ENCODE results near the gene MT2A.

MT2A gene

GRCh38 chr16:56608043-56608875 lies at the start of gene MT2A:
Gene MT2A (plus strand): TSS chr16:56608584. CDS start chr16:56608656, 72 bp downstream.
- DNase-seq (ENCODE audit: low spot score): peak; percentile 96
- TF ChIP-seq, protein P1, sequence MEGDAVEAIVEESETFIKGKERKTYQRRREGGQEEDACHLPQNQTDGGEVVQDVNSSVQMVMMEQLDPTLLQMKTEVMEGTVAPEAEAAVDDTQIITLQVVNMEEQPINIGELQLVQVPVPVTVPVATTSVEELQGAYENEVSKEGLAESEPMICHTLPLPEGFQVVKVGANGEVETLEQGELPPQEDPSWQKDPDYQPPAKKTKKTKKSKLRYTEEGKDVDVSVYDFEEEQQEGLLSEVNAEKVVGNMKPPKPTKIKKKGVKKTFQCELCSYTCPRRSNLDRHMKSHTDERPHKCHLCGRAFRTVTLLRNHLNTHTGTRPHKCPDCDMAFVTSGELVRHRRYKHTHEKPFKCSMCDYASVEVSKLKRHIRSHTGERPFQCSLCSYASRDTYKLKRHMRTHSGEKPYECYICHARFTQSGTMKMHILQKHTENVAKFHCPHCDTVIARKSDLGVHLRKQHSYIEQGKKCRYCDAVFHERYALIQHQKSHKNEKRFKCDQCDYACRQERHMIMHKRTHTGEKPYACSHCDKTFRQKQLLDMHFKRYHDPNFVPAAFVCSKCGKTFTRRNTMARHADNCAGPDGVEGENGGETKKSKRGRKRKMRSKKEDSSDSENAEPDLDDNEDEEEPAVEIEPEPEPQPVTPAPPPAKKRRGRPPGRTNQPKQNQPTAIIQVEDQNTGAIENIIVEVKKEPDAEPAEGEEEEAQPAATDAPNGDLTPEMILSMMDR (IDR thresholded peaks at IDR 0.05; ENCODE audit: extremely low read depth, missing control alignments): no peak

- DNase-seq (ENCODE audit: low spot score): no peak
- TF ChIP-seq, protein P1 (IDR thresholded peaks at IDR 0.05; ENCODE audit: extremely low read depth, missing control alignments): no peak
Observed at GRCh38 chr16:56559109-56559508, 49.3 kb upstream of the MT2A start.

DNA sequence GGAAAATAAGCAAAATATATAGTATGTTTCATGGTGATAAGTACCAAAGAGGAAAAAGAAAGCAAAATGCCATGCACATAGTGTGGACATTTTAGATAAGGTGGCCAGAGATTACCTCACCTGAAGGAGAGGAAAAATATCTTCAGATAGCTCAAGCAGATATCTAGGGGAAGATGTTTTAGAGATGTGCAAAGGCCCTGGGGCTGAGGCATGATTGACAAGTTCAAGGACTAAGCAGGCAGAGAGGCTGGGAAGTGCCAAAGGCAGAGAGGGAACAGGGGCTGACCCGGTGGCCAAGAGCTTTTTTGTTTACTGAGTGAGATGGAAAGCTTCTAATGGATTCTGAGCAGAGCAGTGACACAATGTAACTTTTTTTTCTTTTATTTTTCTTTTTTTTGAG lies 47.9 kb upstream of the MT2A start:
- TF ChIP-seq, protein P1 (IDR thresholded peaks at IDR 0.05; ENCODE audit: extremely low read depth, missing control alignments): no peak
- DNase-seq (ENCODE audit: low spot score): no peak

GRCh38 chr16:56561126-56561525 lies 47.3 kb upstream of the MT2A start:
- TF ChIP-seq, protein P1 (IDR thresholded peaks at IDR 0.05; ENCODE audit: extremely low read depth, missing control alignments): no peak
- DNase-seq (ENCODE audit: low spot score): no peak

DNA sequence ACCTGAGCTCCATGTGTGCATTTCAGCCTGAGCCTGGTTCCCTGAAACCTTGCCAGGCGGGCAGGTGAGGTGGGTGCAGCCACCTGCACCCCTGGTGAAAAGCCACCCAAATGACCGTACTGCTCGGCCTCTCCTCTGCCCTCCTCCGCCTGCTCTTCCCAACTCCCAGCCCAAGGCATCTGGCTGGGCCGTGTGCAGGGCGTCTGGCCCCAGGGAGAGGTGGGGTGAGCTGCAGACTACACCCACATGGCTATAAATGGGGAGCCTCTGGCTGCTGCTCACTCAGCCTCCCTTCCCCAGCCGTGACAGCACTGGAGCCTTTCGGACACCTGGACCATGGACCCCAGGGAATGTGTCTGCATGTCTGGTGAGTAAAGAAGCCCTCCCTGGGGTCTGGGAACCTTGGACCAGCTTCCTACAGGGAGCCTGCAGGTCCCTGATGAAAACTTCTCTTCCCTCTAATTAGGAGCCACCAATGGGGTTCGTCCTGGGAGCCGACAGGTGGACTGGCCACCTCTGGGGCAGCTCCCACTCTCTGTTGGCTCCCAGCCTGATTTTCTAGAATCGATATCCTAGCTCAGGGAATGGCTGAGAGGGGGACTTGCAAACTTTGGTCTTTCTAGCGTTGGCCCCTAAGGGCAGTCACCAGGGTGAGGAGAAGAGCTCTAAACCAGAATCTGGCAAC lies 43.4 kb upstream of the MT2A start, which contains the start of gene MT4:
TSS of gene MT4 (plus strand) at position 281 of the 685 bp plus-strand sequence. CDS start at position 337, 56 bp downstream.
- TF ChIP-seq, protein P1 (IDR thresholded peaks at IDR 0.05; ENCODE audit: extremely low read depth, missing control alignments): no peak
- DNase-seq (ENCODE audit: low spot score): no peak

DNA sequence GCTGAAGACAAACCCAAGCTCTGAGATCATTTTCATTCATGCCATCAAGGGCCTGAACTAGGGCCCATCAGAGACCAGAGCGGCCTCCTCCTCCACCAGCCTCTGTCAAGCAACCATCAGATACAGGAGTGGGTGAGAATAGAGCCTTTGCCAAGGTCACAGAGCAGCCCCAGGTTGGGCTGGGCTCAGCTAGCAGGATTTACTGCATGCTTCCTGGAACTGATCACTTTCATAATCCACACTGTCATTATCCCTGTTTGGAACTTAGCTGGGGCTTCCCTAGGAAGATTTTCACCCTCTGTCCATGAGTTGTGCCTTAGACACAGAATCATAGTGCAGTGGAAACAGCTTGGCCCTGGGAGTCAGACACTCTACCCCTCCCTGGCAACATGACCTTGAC lies 38.4 kb upstream of the MT2A start:
- TF ChIP-seq, protein P1 (IDR thresholded peaks at IDR 0.05; ENCODE audit: extremely low read depth, missing control alignments): no peak
- no peak for DNase-seq (ENCODE audit: low spot score)

DNA sequence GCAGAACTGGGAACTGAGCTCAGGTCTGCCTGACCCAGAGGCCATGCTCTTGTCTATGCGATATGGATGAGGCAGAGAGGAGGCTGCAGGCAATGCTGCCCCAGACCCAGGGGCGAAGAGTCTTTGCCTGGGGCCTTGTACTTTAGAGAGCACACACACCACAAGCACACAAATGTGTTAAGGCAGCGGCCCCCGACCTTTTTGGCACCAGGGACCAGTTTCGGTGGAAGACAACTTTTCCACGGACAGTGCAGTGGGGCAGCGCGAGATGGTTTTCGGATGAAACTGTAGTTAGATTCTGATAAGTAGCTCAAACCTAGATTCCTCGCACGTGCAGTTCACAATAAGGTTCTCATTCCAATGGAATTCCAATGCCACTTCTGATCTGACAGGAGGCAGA lies 36.9 kb upstream of the MT2A start:
- TF ChIP-seq, protein P1 (IDR thresholded peaks at IDR 0.05; ENCODE audit: extremely low read depth, missing control alignments): no peak
- no peak for DNase-seq (ENCODE audit: low spot score)

Data from GM20000 (cell line).